Prostate gland (tissue), 2 donors: ENCODE results near the gene PWP1. TPM values are rescaled to one million over a fixed set of nuclear protein-coding genes. Genes with fewer than 3 reads are reported as not detected.

ENCODE experiments used
- DNase-seq: peaks from one replicate; pipeline ENCODE4 v3.0.0-alpha.2; 2019; ENCODE audit warnings: low spot score
- H3K27ac ChIP-seq, 2 donors: fragments of 200-600 bp; sonication (generic); 2 replicates each; pipeline ENCODE4 v1.5.1; 2017 to 2019
- H3K27me3 ChIP-seq: fragments of 200-600 bp; sonication (generic); replicated peaks from 2 replicates; pipeline ENCODE4 v1.5.1; 2019; ENCODE audit not compliant: insufficient read depth
- H3K36me3 ChIP-seq, 2 donors: fragments of 200-600 bp; sonication (generic); 1 replicate in 1 of 2; 2 replicates in 1 of 2; pipeline versions ENCODE4 v1.5.1 to v1.8.1; 2017 to 2019
- H3K4me1 ChIP-seq: fragments of 200-600 bp; sonication (generic); replicated peaks from 2 replicates; pipeline ENCODE4 v1.5.1; 2019
- H3K4me3 ChIP-seq, 2 donors: fragments of 200-600 bp; sonication (generic); 2 replicates each; pipeline ENCODE4 v1.5.1; 2017 to 2019
- H3K9me3 ChIP-seq: fragments of 200-600 bp; sonication (generic); 2 replicates; pipeline ENCODE4 v1.5.1; 2017
- POLR2A ChIP-seq: fragments of 450-650 bp; IDR thresholded peaks from one replicate; pipeline ENCODE4 v1.6.1; 2016; ENCODE audit warnings: antibody characterized with exemption, mild to moderate bottlenecking
- POLR2AphosphoS5 ChIP-seq: sonication (generic); formaldehyde crosslinking; IDR thresholded peaks from one replicate; pipeline ENCODE4 v1.6.1; 2017; ENCODE audit warnings: antibody characterized with exemption
- WGBS: methylation state at CpG from one replicate; pipeline ENCODE4 v1.1.5; 2018; 5-methylcytosine and 5-hydroxymethylcytosine counted together
- intact Hi-C: fragments of 100-400 bp; cut with DNase I; formaldehyde crosslinking; loops from one replicate; pipeline ENCODE4 v1.14.2; 2022
- total RNA-seq, 2 donors: library from RNA; depleted of rRNA; stranded (reverse); fragments of >200 nt; gene quantifications; one replicate each; pipeline ENCODE4 v1.1.0, GENCODE V29; 2016
- TF ChIP-seq, protein P1 (sequence below), 4 experiments: fragments of 200-600 bp in 2 of 4; fragments of 450-650 bp in 2 of 4; sonication (generic) in 2 of 4; IDR thresholded peaks; 1 replicate in 3 of 4; 2 replicates in 1 of 4; pipeline ENCODE4 v1.5.1; 2016 to 2019; ENCODE audit warnings: antibody characterized with exemption in 4 of 4, mild to moderate bottlenecking in 2 of 4, moderate library complexity in 2 of 4

PWP1 gene
- total RNA-seq, 2 donors from 2014 or later = 49.1 to 55.2 TPM

DNA sequence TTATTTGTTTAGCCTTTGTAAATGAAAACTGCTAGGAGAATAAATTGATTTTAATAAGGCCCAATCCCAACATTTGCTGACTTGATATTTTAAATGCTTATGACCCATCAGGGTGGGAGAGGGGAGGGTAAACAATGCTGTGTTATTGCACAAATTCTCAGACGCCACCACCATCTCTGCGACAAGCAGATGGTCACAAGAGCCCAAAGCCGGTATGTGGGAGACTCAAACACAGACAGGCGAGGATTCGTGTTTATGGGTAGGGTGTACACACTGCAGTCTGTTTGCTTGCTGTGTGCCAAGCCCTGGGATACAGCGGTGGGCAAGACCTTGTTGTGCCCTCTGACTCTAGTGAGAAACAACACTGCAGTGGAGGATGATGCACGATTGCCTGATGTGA, 39.2 kb upstream of the PWP1 start:
- DNase-seq = no peak
- Histone ChIP-seq H3K36me3 (no peaks in the 10 kb centered on the region), H3K27ac (no peak overlapping the region), H3K9me3 (no peaks in the 10 kb centered on the region), H3K4me3 (no peak overlapping the region), H3K27me3 (no peaks in the 10 kb centered on the region), H3K4me1 (no peaks in the 10 kb centered on the region)
- WGBS = 92% methylated on average over 7 of the region's 7 CpGs
- intact Hi-C loops = no loop called here
- no peak for TF ChIP-seq POLR2A
- TF ChIP-seq, protein P1, sequence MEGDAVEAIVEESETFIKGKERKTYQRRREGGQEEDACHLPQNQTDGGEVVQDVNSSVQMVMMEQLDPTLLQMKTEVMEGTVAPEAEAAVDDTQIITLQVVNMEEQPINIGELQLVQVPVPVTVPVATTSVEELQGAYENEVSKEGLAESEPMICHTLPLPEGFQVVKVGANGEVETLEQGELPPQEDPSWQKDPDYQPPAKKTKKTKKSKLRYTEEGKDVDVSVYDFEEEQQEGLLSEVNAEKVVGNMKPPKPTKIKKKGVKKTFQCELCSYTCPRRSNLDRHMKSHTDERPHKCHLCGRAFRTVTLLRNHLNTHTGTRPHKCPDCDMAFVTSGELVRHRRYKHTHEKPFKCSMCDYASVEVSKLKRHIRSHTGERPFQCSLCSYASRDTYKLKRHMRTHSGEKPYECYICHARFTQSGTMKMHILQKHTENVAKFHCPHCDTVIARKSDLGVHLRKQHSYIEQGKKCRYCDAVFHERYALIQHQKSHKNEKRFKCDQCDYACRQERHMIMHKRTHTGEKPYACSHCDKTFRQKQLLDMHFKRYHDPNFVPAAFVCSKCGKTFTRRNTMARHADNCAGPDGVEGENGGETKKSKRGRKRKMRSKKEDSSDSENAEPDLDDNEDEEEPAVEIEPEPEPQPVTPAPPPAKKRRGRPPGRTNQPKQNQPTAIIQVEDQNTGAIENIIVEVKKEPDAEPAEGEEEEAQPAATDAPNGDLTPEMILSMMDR (IDR thresholded peaks at IDR 0.05) = no peak
- no peak for TF ChIP-seq POLR2AphosphoS5

DNA sequence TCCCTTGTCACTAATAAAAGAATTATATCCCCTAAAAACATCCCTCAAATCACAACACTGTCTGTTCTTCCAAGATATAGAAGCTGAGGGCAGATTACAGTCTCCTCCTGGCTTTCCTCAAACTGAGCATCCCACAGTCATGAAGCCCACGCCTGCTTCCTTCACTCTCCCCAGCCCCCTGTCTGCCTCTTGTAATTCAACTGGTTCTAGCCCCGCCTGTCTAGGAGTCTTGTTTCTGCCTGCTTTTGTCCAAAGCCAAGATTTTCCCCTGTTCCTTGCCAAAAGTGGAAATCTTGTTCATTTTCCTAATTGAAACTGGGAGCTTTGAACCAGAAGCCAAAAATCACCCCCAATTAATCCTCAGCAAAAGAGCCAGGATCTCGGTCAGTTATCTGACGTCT, 35.9 kb upstream of the PWP1 start:
- Histone ChIP-seq H3K4me1 (no peaks in the 10 kb centered on the region), H3K9me3 (no peaks in the 10 kb centered on the region), H3K27ac (no peak overlapping the region), H3K36me3 (no peaks in the 10 kb centered on the region), H3K27me3 (no peaks in the 10 kb centered on the region), H3K4me3 (no peak overlapping the region)
- 25% methylated on average over 4 of the region's 4 CpGs for WGBS
- no peak for DNase-seq
- TF ChIP-seq POLR2AphosphoS5 (no peak), POLR2A (no peak)
- TF ChIP-seq, protein P1 (IDR thresholded peaks at IDR 0.05) = no peak
- intact Hi-C loops = no loop called here

DNA sequence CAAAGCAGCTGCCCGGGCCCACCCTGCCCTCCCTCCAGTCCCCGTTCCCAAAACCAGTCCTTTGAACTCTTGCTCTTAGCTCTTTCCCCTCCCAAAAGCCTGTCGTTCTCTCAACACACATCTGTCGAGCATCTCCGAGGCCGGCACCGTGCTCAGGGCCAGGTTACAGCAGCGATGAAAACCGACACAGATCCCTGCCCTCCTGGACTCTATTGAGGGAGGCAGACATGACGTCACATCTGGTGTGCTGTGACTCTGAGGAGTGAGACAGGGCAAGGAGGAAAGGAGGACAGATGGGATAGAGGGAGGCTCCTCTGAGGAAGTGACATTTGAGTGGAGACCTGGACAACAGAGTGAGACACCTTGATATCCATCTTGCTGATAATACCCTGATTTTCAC, 34.6 kb upstream of the PWP1 start:
- 80% methylated on average over 10 of the region's 10 CpGs for WGBS
- Histone ChIP-seq H3K4me1 (no peaks in the 10 kb centered on the region), H3K9me3 (no peaks in the 10 kb centered on the region), H3K27me3 (no peaks in the 10 kb centered on the region), H3K27ac (no peak overlapping the region), H3K36me3 (no peaks in the 10 kb centered on the region), H3K4me3 (no peak overlapping the region)
- intact Hi-C loops = no loop called here
- no peak for DNase-seq
- TF ChIP-seq, protein P1 (IDR thresholded peaks at IDR 0.05) = no peak
- TF ChIP-seq POLR2A (no peak), POLR2AphosphoS5 (no peak)

DNA sequence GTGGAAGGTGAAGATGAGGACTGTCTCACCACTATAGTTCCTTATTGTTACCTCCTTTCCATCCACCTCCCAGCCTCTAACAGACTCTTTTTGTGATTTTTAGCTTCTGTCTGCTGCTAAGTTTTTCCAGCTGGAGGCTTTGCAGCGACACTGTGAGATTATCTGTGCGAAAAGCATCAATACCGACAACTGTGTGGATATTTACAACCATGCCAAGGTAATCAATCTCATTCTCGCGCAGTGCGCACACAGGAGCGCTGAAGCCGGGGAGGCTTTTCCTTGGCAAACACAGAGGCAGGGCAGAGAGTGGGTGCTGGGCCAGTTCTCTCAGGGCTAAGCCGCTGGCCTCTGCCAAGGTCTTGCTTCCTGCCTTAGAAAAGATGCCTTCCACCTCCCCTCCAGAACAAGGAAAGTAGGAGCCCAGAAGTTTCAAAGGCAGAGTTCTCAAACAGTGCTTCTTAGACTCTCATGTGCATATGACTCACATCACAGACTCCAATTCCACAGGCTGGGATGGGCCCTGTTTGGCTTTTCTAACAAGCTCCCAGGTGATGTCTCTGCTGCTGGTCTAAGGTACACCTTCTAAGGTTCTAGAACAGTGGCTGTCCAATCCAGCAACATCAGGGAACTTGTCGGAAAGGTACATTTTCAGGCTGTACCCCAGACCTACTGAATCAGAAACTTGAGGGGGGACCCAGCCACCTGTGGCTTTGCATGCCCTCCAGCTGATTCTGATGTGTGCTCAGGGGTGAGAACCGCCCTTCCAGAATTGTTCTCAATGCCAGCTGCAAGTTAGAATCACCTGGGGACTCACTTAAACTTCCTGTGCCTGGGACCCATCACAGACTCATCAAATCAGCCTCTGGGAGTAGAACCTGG, 33.8 kb upstream of the PWP1 start:
- H3K4me1 ChIP-seq = no peaks in the 10 kb centered on the region
- H3K27ac ChIP-seq = no peak overlapping the region
- no peaks in the 10 kb centered on the region for H3K27me3 ChIP-seq
- 84% methylated on average over 11 of the region's 11 CpGs for WGBS
- no peaks in the 10 kb centered on the region for H3K9me3 ChIP-seq
- no peak for DNase-seq
- H3K4me3 ChIP-seq = no peak overlapping the region
- intact Hi-C loops = no loop called here
- TF ChIP-seq POLR2AphosphoS5 (no peak), POLR2A (no peak)
- TF ChIP-seq, protein P1 (IDR thresholded peaks at IDR 0.05) = no peak
- no peaks in the 10 kb centered on the region for H3K36me3 ChIP-seq

DNA sequence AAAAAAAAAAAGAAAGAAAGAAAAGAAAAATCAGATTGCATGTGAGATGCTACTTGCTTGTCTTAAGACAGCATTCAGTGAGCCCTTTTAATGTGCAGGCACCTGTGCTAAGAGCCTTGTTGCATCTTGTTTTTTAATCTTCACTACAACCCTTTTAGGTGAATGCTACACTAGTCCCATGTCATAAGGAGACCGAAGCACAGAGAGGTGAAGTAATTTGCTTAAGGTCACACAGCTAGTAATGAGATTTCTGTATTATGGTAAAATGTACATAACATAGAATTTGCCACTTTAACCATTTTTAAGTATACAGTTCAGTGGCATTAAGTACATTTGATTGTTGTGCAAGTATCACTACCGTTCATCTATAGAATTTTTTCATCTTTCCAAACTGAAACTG, 32.1 kb upstream of the PWP1 start:
- H3K4me3 ChIP-seq = no peak overlapping the region
- DNase-seq = no peak
- no peaks in the 10 kb centered on the region for H3K27me3 ChIP-seq
- H3K27ac ChIP-seq = no peak overlapping the region
- intact Hi-C loops = no loop called here
- no peaks in the 10 kb centered on the region for H3K4me1 ChIP-seq
- 90% methylated on average over 2 of the region's 2 CpGs for WGBS
- no peaks in the 10 kb centered on the region for H3K36me3 ChIP-seq
- no peaks in the 10 kb centered on the region for H3K9me3 ChIP-seq
- TF ChIP-seq POLR2AphosphoS5 (no peak), POLR2A (no peak)
- TF ChIP-seq, protein P1 (IDR thresholded peaks at IDR 0.05) = no peak
